Measurements from ENCODE around the gene CAMKMT. TPM values are rescaled to one million over a fixed set of nuclear protein-coding genes. Genes with fewer than 3 reads are reported as not detected.

The CAMKMT gene
- polyA plus RNA-seq, 3 donors = 4.7 to 7.8 (median 7.0) TPM

DNA sequence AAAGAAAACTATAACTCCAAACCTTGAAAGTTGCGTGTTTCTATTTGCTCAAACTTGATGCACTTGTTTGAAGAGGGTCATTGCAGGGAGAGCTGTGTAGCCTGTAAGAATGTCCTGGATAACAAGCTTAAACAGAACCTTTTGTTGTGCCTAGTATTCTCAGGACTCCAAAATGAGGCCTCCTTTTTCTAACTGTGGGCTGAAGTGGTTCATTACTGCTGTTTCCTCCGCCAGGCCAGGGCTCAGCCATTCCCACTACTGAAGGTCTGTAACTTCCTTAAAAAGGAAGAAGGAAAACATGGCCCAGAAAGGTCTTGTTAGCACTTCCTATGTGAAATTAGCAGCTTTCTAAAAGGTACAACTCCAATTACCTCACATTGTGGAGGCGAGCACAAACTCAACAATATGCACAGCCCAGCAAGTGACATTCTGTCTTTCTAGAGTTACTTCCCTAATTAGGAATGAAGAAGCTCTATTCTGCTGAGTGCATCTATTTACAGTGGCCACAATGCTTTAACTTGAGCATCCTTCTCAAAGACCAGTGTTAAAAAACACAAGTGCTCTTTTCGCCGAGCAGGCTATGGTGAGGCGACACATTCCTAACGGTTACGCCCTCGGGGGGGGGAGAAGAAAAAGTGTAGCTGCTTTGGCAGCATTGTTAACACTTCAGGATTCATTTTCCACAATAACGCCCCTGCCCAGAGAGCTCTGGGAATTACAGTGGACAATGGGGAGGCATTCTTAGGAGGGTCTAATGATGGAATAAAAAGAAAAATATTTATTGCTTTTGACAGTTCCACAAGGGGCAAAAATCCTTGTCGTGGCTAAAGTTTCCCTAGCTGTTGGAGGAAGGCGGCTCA lies 442.9 kb downstream of the CAMKMT start:
- Mint-ChIP-seq H3K27ac (no peak overlapping the region), H3K36me3 (peaks cover 0 to 1% of the 10 kb centered on the region in 2 donors), H3K27me3 (ENCODE audit: low read depth in 3 of 3) (peaks cover 81 to 94% (median 90%) of the 10 kb centered on the region in 3 donors), H3K9me3 (peaks cover 0 to 20% (median 5%) of the 10 kb centered on the region in 7 donors), H3K4me3 (peak overlapping the region in 1 of 2 donors; percentile 68), H3K4me1 (peaks cover 3% of the 10 kb centered on the region)
- no peak overlapping the region for H3K9ac ChIP-seq (ENCODE audit: insufficient read depth, low read length, poor library complexity, severe bottlenecking)
- no peak for DNase-seq
- 38% methylated on average over 2 of the region's 12 CpGs for WGBS (ENCODE audit: insufficient coverage)
- no peak overlapping the region for H2AFZ ChIP-seq (ENCODE audit: insufficient read depth, low read depth, low read length, poor library complexity, severe bottlenecking)
- no peak overlapping the region for H3K4me2 ChIP-seq (replicated peaks; ENCODE audit: extremely low read depth, low read length, poor library complexity, severe bottlenecking)
- no peaks in the 10 kb centered on the region for H3K79me2 ChIP-seq (ENCODE audit: insufficient read depth, low read length)
- intact Hi-C loops (cut with micrococcal nuclease) = no loop called here
- TF ChIP-seq, protein P1, sequence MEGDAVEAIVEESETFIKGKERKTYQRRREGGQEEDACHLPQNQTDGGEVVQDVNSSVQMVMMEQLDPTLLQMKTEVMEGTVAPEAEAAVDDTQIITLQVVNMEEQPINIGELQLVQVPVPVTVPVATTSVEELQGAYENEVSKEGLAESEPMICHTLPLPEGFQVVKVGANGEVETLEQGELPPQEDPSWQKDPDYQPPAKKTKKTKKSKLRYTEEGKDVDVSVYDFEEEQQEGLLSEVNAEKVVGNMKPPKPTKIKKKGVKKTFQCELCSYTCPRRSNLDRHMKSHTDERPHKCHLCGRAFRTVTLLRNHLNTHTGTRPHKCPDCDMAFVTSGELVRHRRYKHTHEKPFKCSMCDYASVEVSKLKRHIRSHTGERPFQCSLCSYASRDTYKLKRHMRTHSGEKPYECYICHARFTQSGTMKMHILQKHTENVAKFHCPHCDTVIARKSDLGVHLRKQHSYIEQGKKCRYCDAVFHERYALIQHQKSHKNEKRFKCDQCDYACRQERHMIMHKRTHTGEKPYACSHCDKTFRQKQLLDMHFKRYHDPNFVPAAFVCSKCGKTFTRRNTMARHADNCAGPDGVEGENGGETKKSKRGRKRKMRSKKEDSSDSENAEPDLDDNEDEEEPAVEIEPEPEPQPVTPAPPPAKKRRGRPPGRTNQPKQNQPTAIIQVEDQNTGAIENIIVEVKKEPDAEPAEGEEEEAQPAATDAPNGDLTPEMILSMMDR (IDR thresholded peaks at IDR 0.05) = no peak
- H4K20me1 ChIP-seq (ENCODE audit: insufficient read depth, low read length) = no peaks in the 10 kb centered on the region
- H3K27ac ChIP-seq (ENCODE audit: low read depth in 1 of 2, low read length in 2 of 2) = no peak overlapping the region
- peaks cover 96% of the 10 kb centered on the region in 2 donors for H3K27me3 ChIP-seq (ENCODE audit: control insufficient read depth in 2 of 2, insufficient read depth in 2 of 2, low read length in 2 of 2)
- no peak overlapping the region for H3K4me3 ChIP-seq (replicated peaks in 1 of 3; ENCODE audit: low read depth in 2 of 3, low read length in 3 of 3)
- no peaks in the 10 kb centered on the region for H3K4me1 ChIP-seq (ENCODE audit: control insufficient read depth in 1 of 2, insufficient read depth in 2 of 2, low read length in 2 of 2)
- peaks cover 0 to 46% of the 10 kb centered on the region in 2 donors for H3K9me3 ChIP-seq (replicated peaks in 1 of 2; ENCODE audit: control insufficient read depth in 1 of 2, insufficient read depth in 1 of 2, low read length in 2 of 2)
- H3K36me3 ChIP-seq (replicated peaks in 1 of 2; ENCODE audit: control insufficient read depth in 1 of 2, insufficient read depth in 2 of 2, low read length in 2 of 2) = no peaks in the 10 kb centered on the region

DNA sequence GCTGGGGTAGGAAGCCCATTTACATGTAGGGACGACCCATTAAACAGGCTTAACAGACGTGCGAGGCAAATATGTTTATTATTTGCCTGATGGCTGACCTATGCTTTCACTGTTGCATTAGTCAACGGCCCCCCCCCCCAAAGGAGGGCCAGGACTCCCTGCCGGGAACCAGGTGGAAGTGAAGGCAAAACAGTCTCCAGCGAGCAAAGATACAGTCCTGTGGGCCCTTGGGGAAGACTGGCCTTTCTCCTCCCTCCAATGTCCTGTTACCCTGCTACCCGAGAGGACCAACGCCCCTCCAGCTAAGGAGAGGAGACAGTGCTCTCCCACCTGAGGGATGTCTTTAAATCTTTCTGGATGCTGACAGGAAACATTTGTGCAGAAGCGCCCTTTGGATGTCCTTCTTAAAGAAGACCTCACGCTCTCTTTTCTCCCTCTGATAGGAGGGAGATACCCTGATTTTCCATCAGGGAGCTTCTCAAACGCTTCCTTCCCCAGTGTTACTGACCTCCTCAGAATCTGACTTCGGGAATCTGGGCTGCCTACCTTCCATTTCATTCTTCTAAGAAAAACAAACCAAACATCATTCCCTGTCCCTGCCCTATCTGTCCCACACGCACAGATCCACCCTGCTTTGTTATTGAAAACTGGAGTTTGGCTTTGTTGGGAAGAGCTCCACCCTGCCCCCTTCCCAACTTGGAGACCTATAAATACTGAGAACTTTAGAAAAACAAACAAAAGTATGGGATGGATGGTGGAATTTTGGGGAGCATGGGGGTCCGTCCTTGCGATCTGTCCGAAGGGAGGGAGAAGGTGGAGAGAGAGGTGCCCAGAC lies 443.9 kb downstream of the CAMKMT start:
- Histone ChIP-seq H2AFZ (ENCODE audit: insufficient read depth, low read depth, low read length, poor library complexity, severe bottlenecking) (no peak overlapping the region), H4K20me1 (ENCODE audit: insufficient read depth, low read length) (no peaks in the 10 kb centered on the region), H3K27me3 (ENCODE audit: control insufficient read depth in 2 of 2, insufficient read depth in 2 of 2, low read length in 2 of 2) (peaks cover 87 to 88% of the 10 kb centered on the region in 2 donors), H3K4me1 (ENCODE audit: control insufficient read depth in 1 of 2, insufficient read depth in 2 of 2, low read length in 2 of 2) (no peaks in the 10 kb centered on the region), H3K9me3 (replicated peaks in 1 of 2; ENCODE audit: control insufficient read depth in 1 of 2, insufficient read depth in 1 of 2, low read length in 2 of 2) (peaks cover 0 to 38% of the 10 kb centered on the region in 2 donors), H3K36me3 (replicated peaks in 1 of 2; ENCODE audit: control insufficient read depth in 1 of 2, insufficient read depth in 2 of 2, low read length in 2 of 2) (no peaks in the 10 kb centered on the region), H3K9ac (ENCODE audit: insufficient read depth, low read length, poor library complexity, severe bottlenecking) (no peak overlapping the region), H3K27ac (ENCODE audit: low read depth in 1 of 2, low read length in 2 of 2) (no peak overlapping the region), H3K79me2 (ENCODE audit: insufficient read depth, low read length) (no peaks in the 10 kb centered on the region), H3K4me2 (replicated peaks; ENCODE audit: extremely low read depth, low read length, poor library complexity, severe bottlenecking) (no peak overlapping the region), H3K4me3 (replicated peaks in 1 of 3; ENCODE audit: low read depth in 2 of 3, low read length in 3 of 3) (no peak overlapping the region)
- intact Hi-C loops (cut with micrococcal nuclease) = no loop called here
- peaks cover 78 to 90% (median 80%) of the 10 kb centered on the region in 3 donors for H3K27me3 Mint-ChIP-seq (ENCODE audit: low read depth in 3 of 3)
- peaks cover 0 to 20% (median 5%) of the 10 kb centered on the region in 7 donors for H3K9me3 Mint-ChIP-seq
- H3K4me1 Mint-ChIP-seq = peaks cover 3% of the 10 kb centered on the region
- TF ChIP-seq, protein P1 (IDR thresholded peaks at IDR 0.05) = no peak
- peaks cover 0 to 1% of the 10 kb centered on the region in 2 donors for H3K36me3 Mint-ChIP-seq
- H3K27ac Mint-ChIP-seq = no peak overlapping the region
- H3K4me3 Mint-ChIP-seq = peak overlapping the region in 1 of 2 donors; percentile 68
- DNase-seq = no peak
- 8% methylated on average over 4 of the region's 16 CpGs for WGBS (ENCODE audit: insufficient coverage)
